Hematopoietic multipotent progenitor cell treated with erythropoietin and hydrocortisone succinate and interleukin-3 and kit ligand, for 15 days (in vitro differentiated cells): ENCODE measurements around the gene GATAD2A.

Experiments
- DNase-seq: peaks from one replicate; pipeline ENCODE4 v3.0.0-alpha.2; 2015; ENCODE audit warnings: low spot score

Gene GATAD2A

GRCh38 chr19:19490214-19490968, 84.9 kb downstream of the GATAD2A start:
- peak; percentile 86 for DNase-seq

GRCh38 chr19:19491321-19492025, 86.0 kb downstream of the GATAD2A start:
- DNase-seq: no peak

- DNase-seq: no peak
Measured at GRCh38 chr19:19492026-19492610, 86.6 kb downstream of the GATAD2A start.

GRCh38 chr19:19493841-19494546, 88.5 kb downstream of the GATAD2A start:
- no peak for DNase-seq

GRCh38 chr19:19495614-19496603, 90.4 kb downstream of the GATAD2A start:
- DNase-seq: no peak

- no peak for DNase-seq
Measured at GRCh38 chr19:19498255-19498991, 92.9 kb downstream of the GATAD2A start.

GRCh38 chr19:19499272-19499995, 94.0 kb downstream of the GATAD2A start:
- no peak for DNase-seq

- DNase-seq: no peak
Measured at GRCh38 chr19:19500975-19501644, 95.6 kb downstream of the GATAD2A start.

GRCh38 chr19:19501798-19502197, 96.3 kb downstream of the GATAD2A start:
- no peak for DNase-seq

- no peak for DNase-seq
Measured at GRCh38 chr19:19502281-19502680, 96.8 kb downstream of the GATAD2A start.

- DNase-seq: no peak
Measured at GRCh38 chr19:19502808-19503602, 97.5 kb downstream of the GATAD2A start.

- DNase-seq: no peak
Measured at GRCh38 chr19:19504754-19505668, 99.5 kb downstream of the GATAD2A start.

GRCh38 chr19:19505669-19506326, 100.3 kb downstream of the GATAD2A start:
- no peak for DNase-seq

GRCh38 chr19:19506592-19506991, 101.1 kb downstream of the GATAD2A start:
- DNase-seq: no peak

- no peak for DNase-seq
Measured at GRCh38 chr19:19507354-19507753, 101.9 kb downstream of the GATAD2A start.

- DNase-seq: no peak
Measured at GRCh38 chr19:19508217-19508616, 102.7 kb downstream of the GATAD2A start.

GRCh38 chr19:19510432-19510831, 105.0 kb downstream of the GATAD2A start:
- no peak for DNase-seq
